Suprapubic skin (tissue), 4 donors: ENCODE data around the gene ANKRD26. TPM values are rescaled to one million over a fixed set of nuclear protein-coding genes. Genes with fewer than 3 reads are reported as not detected.

Experiments used
- DNase-seq, 2 donors: peaks; one replicate each; pipeline ENCODE4 v3.0.0-alpha.2; 2019; ENCODE audit warnings: low spot score in 2 of 2
- H3K27ac ChIP-seq: fragments of 200-600 bp; sonication (generic); one replicate; pipeline ENCODE4 v1.5.1; 2019
- H3K27me3 ChIP-seq: fragments of 200-600 bp; sonication (generic); one replicate; pipeline ENCODE4 v1.5.1; 2019
- H3K36me3 ChIP-seq: fragments of 200-600 bp; sonication (generic); one replicate; pipeline ENCODE4 v1.5.1; 2019
- H3K4me1 ChIP-seq: fragments of 200-600 bp; sonication (generic); one replicate; pipeline ENCODE4 v1.5.1; 2019
- H3K4me3 ChIP-seq: fragments of 200-600 bp; sonication (generic); one replicate; pipeline ENCODE4 v1.5.1; 2019; ENCODE audit warnings: mild to moderate bottlenecking
- H3K9me3 ChIP-seq: fragments of 200-600 bp; sonication (generic); one replicate; pipeline ENCODE4 v1.5.1; 2019
- CTCF ChIP-seq, 2 donors: fragments of 200-600 bp in 1 of 2; fragments of 450-650 bp in 1 of 2; sonication (generic) in 1 of 2; IDR thresholded peaks; one replicate each; pipeline ENCODE4 v1.5.1; 2016 to 2019; ENCODE audit warnings: antibody characterized with exemption in 2 of 2, mild to moderate bottlenecking in 1 of 2, moderate library complexity in 1 of 2
- EP300 ChIP-seq: sonication (generic); formaldehyde crosslinking; IDR thresholded peaks from one replicate; pipeline ENCODE4 v1.6.1; 2017; ENCODE audit warnings: antibody characterized with exemption
- POLR2A ChIP-seq, 2 donors: fragments of 450-650 bp; IDR thresholded peaks; one replicate each; pipeline ENCODE4 v1.6.1; 2017; ENCODE audit warnings: antibody characterized with exemption in 2 of 2, mild to moderate bottlenecking in 2 of 2, moderate library complexity in 2 of 2
- POLR2AphosphoS5 ChIP-seq, 3 donors: sonication (generic); formaldehyde crosslinking; IDR thresholded peaks; one replicate each; pipeline ENCODE4 v1.6.1; 2017; ENCODE audit warnings: antibody characterized with exemption in 3 of 3
- WGBS: methylation state at CpG from one replicate; pipeline ENCODE4 v1.1.5; 2018; 5-methylcytosine and 5-hydroxymethylcytosine counted together
- total RNA-seq, 4 donors: library from RNA; depleted of rRNA; stranded (reverse); fragments of >200 nt; gene quantifications; one replicate each; pipeline ENCODE4 v1.1.0, GENCODE V29; 2016

ANKRD26 gene
- total RNA-seq, 4 donors from 2014 or later, result 2.8 to 17.1 (median 7.9) TPM

GRCh38 chr10:27041196-27041595 lies 59.1 kb downstream of the ANKRD26 start:
- Histone ChIP-seq H3K4me3 (no peak overlapping the region), H3K27me3 (no peaks in the 10 kb centered on the region), H3K27ac (no peak overlapping the region), H3K36me3 (peaks cover 37% of the 10 kb centered on the region), H3K4me1 (no peaks in the 10 kb centered on the region), H3K9me3 (no peaks in the 10 kb centered on the region)
- WGBS, result 82% methylated on average over 2 of the region's 2 CpGs
- DNase-seq, result no peak
- no peak for TF ChIP-seq POLR2A (IDR thresholded peaks at IDR 0.05)
- no peak for TF ChIP-seq CTCF (IDR thresholded peaks at IDR 0.05)
- TF ChIP-seq EP300, result no peak
- TF ChIP-seq POLR2AphosphoS5 (IDR thresholded peaks at IDR 0.05), result no peak

- no peaks in the 10 kb centered on the region for H3K27me3 ChIP-seq
- TF ChIP-seq POLR2AphosphoS5 (IDR thresholded peaks at IDR 0.05), result no peak
- no peak for TF ChIP-seq POLR2A (IDR thresholded peaks at IDR 0.05)
- TF ChIP-seq EP300, result no peak
- TF ChIP-seq CTCF (IDR thresholded peaks at IDR 0.05), result no peak
- H3K4me1 ChIP-seq, result no peaks in the 10 kb centered on the region
- H3K27ac ChIP-seq, result no peak overlapping the region
- H3K9me3 ChIP-seq, result no peaks in the 10 kb centered on the region
- DNase-seq, result no peak
- H3K36me3 ChIP-seq, result peaks cover 30% of the 10 kb centered on the region
- no peak overlapping the region for H3K4me3 ChIP-seq
- 94% methylated on average over 5 of the region's 5 CpGs for WGBS
Observed at GRCh38 chr10:27038168-27038567, 62.1 kb downstream of the ANKRD26 start.

GRCh38 chr10:27035163-27035562 lies 65.1 kb downstream of the ANKRD26 start:
- DNase-seq, result no peak
- 84% methylated on average over 5 of the region's 5 CpGs for WGBS
- no peaks in the 10 kb centered on the region for H3K9me3 ChIP-seq
- no peak overlapping the region for H3K27ac ChIP-seq
- H3K27me3 ChIP-seq, result no peaks in the 10 kb centered on the region
- no peaks in the 10 kb centered on the region for H3K4me1 ChIP-seq
- no peak for TF ChIP-seq POLR2A (IDR thresholded peaks at IDR 0.05)
- TF ChIP-seq CTCF (IDR thresholded peaks at IDR 0.05), result no peak
- TF ChIP-seq EP300, result no peak
- no peak for TF ChIP-seq POLR2AphosphoS5 (IDR thresholded peaks at IDR 0.05)
- peaks cover 23% of the 10 kb centered on the region for H3K36me3 ChIP-seq
- no peak overlapping the region for H3K4me3 ChIP-seq

GRCh38 chr10:27030060-27030459 lies 70.2 kb downstream of the ANKRD26 start:
- Histone ChIP-seq H3K4me1 (no peaks in the 10 kb centered on the region), H3K9me3 (no peaks in the 10 kb centered on the region), H3K36me3 (peaks cover 36% of the 10 kb centered on the region), H3K4me3 (no peak overlapping the region), H3K27me3 (no peaks in the 10 kb centered on the region), H3K27ac (no peak overlapping the region)
- TF ChIP-seq POLR2AphosphoS5 (IDR thresholded peaks at IDR 0.05) (no peak), POLR2A (IDR thresholded peaks at IDR 0.05) (no peak), EP300 (no peak), CTCF (IDR thresholded peaks at IDR 0.05) (no peak)
- WGBS, result 93% methylated on average over 2 of the region's 2 CpGs
- DNase-seq, result no peak

- TF ChIP-seq POLR2A (IDR thresholded peaks at IDR 0.05), result no peak
- no peak for TF ChIP-seq POLR2AphosphoS5 (IDR thresholded peaks at IDR 0.05)
- TF ChIP-seq CTCF (IDR thresholded peaks at IDR 0.05), result no peak
- no peak for TF ChIP-seq EP300
- H3K9me3 ChIP-seq, result no peaks in the 10 kb centered on the region
Observed at GRCh38 chr10:27022048-27022447, 78.2 kb downstream of the ANKRD26 start.

More at GRCh38 chr10:27022048-27022447, 78.2 kb downstream of the ANKRD26 start:
- Histone ChIP-seq H3K27ac (no peak overlapping the region), H3K27me3 (no peaks in the 10 kb centered on the region), H3K36me3 (peaks cover 7% of the 10 kb centered on the region), H3K4me3 (no peak overlapping the region), H3K4me1 (no peaks in the 10 kb centered on the region)
- no peak for DNase-seq
- 82% methylated on average over 2 of the region's 2 CpGs for WGBS
